ENCODE results near the gene TBC1D5. TPM values are rescaled to one million over a fixed set of nuclear protein-coding genes. Genes with fewer than 3 reads are reported as not detected.
"Not testable (repeated sequence)": the region's sequence is repeated elsewhere in the genome, so short reads cannot be mapped to it uniquely, and the experiment has no call there.

Gene TBC1D5
- total RNA-seq, 1 donor from 2014 or later, result 106 TPM

DNA sequence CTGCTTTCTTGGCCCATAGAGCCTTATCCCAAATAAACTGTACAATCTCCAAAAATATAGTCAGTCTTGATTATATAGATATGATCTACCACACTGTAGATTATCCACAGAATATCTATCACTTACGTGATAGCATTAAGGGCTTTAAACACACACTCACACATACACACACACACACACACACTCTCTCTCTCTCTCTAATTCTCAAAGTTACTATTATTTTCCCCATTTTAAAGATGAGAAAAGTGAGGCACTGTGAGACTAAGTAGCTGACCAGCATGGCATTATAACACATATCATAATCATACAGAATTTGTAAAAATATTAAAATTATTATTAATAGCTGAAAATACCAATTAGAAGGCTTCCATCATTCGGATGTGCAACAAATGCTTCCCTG, 4.2 kb downstream of the TBC1D5 start:
- peaks cover 17% of the 10 kb centered on the region for H3K36me3 Mint-ChIP-seq (ENCODE audit: low read depth)
- TF ChIP-seq, protein P1, sequence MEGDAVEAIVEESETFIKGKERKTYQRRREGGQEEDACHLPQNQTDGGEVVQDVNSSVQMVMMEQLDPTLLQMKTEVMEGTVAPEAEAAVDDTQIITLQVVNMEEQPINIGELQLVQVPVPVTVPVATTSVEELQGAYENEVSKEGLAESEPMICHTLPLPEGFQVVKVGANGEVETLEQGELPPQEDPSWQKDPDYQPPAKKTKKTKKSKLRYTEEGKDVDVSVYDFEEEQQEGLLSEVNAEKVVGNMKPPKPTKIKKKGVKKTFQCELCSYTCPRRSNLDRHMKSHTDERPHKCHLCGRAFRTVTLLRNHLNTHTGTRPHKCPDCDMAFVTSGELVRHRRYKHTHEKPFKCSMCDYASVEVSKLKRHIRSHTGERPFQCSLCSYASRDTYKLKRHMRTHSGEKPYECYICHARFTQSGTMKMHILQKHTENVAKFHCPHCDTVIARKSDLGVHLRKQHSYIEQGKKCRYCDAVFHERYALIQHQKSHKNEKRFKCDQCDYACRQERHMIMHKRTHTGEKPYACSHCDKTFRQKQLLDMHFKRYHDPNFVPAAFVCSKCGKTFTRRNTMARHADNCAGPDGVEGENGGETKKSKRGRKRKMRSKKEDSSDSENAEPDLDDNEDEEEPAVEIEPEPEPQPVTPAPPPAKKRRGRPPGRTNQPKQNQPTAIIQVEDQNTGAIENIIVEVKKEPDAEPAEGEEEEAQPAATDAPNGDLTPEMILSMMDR (IDR thresholded peaks at IDR 0.05), result no peak
- no peaks in the 10 kb centered on the region for H3K9me3 Mint-ChIP-seq
- intact Hi-C loops (cut with micrococcal nuclease), result no loop called here
- POLR2A ChIA-PET, result no interaction called here
- CTCF ChIA-PET, result interaction anchor here (0.9 kb wide), 1 partner anchor 93 kb away, joined by 4 read pairs; no protein-coding TSS in a partner anchor
- H3K27me3 Mint-ChIP-seq, result no peaks in the 10 kb centered on the region
- peaks cover 63% of the 10 kb centered on the region for H3K4me1 Mint-ChIP-seq
- peak overlapping the region; percentile 15 for H3K4me3 Mint-ChIP-seq
- H3K27ac Mint-ChIP-seq, result peak overlapping the region; percentile 47
- DNase-seq (no peak), ATAC-seq (ENCODE audit: low read depth) (no peak)

DNA sequence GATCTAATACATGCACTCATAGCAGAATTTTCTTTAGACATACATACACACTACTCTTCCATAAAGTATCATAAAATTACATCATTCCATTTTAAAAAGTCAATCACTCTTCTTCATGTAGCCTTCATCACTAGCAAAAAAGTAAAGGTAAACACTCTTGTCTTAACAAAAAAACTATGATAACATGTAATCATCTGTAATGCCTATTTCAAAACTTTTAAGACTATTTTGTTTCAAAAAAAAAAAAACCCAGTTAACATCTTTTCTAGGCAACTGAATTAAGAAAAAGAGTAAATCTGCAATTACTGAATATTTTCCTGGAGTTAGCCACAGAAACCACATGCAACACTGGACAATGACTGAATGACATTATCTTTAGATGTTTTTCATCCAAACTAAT, 4.8 kb downstream of the TBC1D5 start:
- no peaks in the 10 kb centered on the region for H3K27me3 Mint-ChIP-seq
- ChIA-PET POLR2A (no interaction called here), CTCF (no interaction called here)
- intact Hi-C loops (cut with micrococcal nuclease), result no loop called here
- H3K36me3 Mint-ChIP-seq (ENCODE audit: low read depth), result peaks cover 23% of the 10 kb centered on the region
- peak overlapping the region; percentile 47 for H3K27ac Mint-ChIP-seq
- TF ChIP-seq, protein P1 (IDR thresholded peaks at IDR 0.05), result no peak
- ATAC-seq (ENCODE audit: low read depth) (no peak), DNase-seq (no peak)
- peaks cover 66% of the 10 kb centered on the region for H3K4me1 Mint-ChIP-seq
- H3K4me3 Mint-ChIP-seq, result no peak overlapping the region
- no peaks in the 10 kb centered on the region for H3K9me3 Mint-ChIP-seq

DNA sequence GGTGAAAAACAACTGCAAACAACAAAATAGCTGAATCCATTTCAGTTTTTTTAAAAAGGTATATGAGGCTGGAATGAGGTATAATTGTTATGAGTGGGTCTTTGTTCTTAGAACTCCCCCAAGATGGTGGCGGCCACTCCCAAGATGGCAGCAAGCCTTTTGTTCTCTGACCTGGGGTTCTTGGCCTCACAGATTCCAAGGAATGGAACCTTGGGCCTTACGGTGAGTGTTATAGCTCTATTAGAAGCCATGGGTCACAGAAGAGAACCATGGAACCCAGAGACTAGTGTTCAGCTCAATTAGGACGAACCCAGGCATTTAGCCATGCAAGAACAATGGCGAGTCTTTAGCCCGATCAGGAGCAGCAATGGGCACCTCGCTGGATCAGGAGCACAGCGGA, 7.1 kb downstream of the TBC1D5 start:
- intact Hi-C loops (cut with micrococcal nuclease); H3K4me3 Mint-ChIP-seq; DNase-seq; H3K9me3 Mint-ChIP-seq; CTCF ChIA-PET; H3K27ac Mint-ChIP-seq; ATAC-seq (ENCODE audit: low read depth); H3K27me3 Mint-ChIP-seq: not testable (repeated sequence)
- H3K36me3 Mint-ChIP-seq (ENCODE audit: low read depth), result peaks cover 29% of the 10 kb centered on the region
- H3K4me1 Mint-ChIP-seq, result peaks cover 67% of the 10 kb centered on the region
- POLR2A ChIA-PET, result interaction anchor here (0.9 kb wide), 1 partner anchor 11 kb away, joined by 3 read pairs; no protein-coding TSS in a partner anchor

DNA sequence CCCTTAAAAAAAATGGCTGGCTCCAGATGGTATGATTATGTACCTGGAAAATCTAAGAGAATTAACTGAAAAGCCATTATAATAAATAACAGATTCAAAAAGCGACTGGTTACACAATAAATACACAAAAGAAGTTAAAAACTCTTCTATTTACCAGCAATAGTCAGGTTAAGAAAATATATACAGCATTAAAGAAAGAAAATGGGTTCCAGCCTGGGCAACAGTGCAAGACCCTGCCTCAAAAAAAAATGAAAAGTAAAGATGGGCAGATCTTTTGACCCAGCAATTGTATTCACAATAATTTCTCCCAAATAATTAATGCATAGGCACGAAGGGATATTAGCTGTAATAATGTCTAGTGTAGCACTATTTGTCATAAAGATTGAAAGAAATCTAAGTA, 8.7 kb downstream of the TBC1D5 start:
- Mint-ChIP-seq H3K4me3 (no peak overlapping the region), H3K4me1 (peaks cover 59% of the 10 kb centered on the region), H3K9me3 (no peaks in the 10 kb centered on the region), H3K36me3 (ENCODE audit: low read depth) (peaks cover 40% of the 10 kb centered on the region), H3K27ac (no peak overlapping the region), H3K27me3 (no peaks in the 10 kb centered on the region)
- TF ChIP-seq, protein P1 (IDR thresholded peaks at IDR 0.05), result no peak
- no peak for ATAC-seq (ENCODE audit: low read depth)
- intact Hi-C loops (cut with micrococcal nuclease), result loop anchor here (1.0 kb wide), 1 partner anchor 9 kb away; the partner anchor contains the start of gene TBC1D5
- CTCF ChIA-PET, result no interaction called here
- DNase-seq, result no peak
- POLR2A ChIA-PET, result interaction anchor here (0.6 to 1.5 kb wide), 3 partner anchors 9 to 190 kb away, joined by 3 to 8 read pairs (median 3); partner anchors contain the start of gene TBC1D5

DNA sequence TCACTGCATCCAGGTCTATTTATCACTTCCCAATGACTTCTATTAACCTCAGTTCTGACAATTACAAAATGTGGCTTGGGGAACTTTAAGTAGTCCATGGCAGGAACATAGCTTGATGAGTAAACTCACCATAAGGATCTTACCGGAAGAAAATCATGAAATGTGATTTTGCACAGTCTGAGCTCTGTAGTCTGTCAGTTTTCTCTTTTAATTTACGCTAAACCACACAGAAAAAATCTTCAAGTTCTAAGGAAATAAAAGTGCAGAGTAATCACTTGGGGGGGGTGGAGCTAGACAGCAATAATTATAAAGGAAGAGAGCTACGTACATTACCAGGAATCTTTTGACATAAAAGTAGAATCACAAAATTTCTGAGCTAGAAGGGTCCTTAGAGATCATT, 9.2 kb downstream of the TBC1D5 start:
- no peak overlapping the region for H3K4me3 Mint-ChIP-seq
- POLR2A ChIA-PET, result interaction anchor here (0.6 to 1.5 kb wide), 3 partner anchors 9 to 191 kb away, joined by 3 to 8 read pairs (median 3); partner anchors contain the start of gene TBC1D5

More for the DNA sequence above, 9.2 kb downstream of the TBC1D5 start:
- H3K4me1 Mint-ChIP-seq, result peaks cover 54% of the 10 kb centered on the region
- no peak for DNase-seq
- no peaks in the 10 kb centered on the region for H3K9me3 Mint-ChIP-seq
- intact Hi-C loops (cut with micrococcal nuclease), result loop anchor here (1.0 kb wide), 1 partner anchor 9 kb away; the partner anchor contains the start of gene TBC1D5
- CTCF ChIA-PET, result no interaction called here
- peak overlapping the region; percentile 42 for H3K27ac Mint-ChIP-seq
- TF ChIP-seq, protein P1 (IDR thresholded peaks at IDR 0.05), result no peak
- H3K36me3 Mint-ChIP-seq (ENCODE audit: low read depth), result peaks cover 41% of the 10 kb centered on the region
- no peak for ATAC-seq (ENCODE audit: low read depth)
- H3K27me3 Mint-ChIP-seq, result no peaks in the 10 kb centered on the region

All from activated B cell treated with CpG ODN at 0.5 μM for 24 hours (primary cell).